ENCODE results near the gene USP24. TPM values are rescaled to one million over a fixed set of nuclear protein-coding genes. Genes with fewer than 3 reads are reported as not detected.
"Not testable (repeated sequence)": the region's sequence is repeated elsewhere in the genome, so short reads cannot be mapped to it uniquely, and the experiment has no call there.

The USP24 gene
- total RNA-seq, 1 donor from 2014 or later: 37.7 TPM

DNA sequence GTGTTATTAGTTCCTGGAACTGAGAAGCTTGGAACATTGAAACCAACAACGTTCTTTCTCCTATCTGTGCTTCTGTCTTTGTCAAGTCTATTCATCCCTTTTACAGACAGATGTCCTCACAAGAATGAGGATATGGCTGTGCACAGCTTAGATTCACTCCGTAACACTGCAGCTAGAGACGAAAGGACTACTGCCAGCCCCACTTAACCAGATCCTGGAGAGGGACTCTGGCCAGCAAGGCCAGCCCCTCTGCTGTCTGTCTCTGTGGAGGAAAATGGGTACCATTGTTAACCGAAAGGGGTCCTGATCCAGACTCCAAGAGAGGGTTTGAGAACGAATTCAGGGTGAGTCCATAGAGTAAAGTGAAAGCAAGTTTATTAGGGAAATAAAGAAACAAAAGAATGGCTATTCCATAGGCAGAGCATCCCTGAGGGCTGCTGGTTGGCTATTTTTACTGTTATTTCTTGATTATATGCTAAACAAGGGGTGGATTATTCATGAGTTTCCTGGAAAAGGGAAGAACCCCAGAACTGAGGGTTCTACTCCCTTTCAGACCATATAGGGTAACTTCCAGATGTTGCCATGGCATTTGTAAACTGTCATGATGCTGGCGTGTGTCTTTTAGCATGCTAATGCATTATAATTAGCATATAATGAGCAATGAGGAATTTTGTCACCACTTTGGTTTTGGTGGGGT is 17.4 kb upstream of the USP24 start:
- Mint-ChIP-seq H3K9me3 (ENCODE audit: unreplicated experiment) (no peaks in the 10 kb centered on the region), H3K27ac (ENCODE audit: unreplicated experiment) (no peak overlapping the region), H3K4me3 (ENCODE audit: unreplicated experiment) (no peak overlapping the region), H3K36me3 (ENCODE audit: low read depth, unreplicated experiment) (no peaks in the 10 kb centered on the region), H3K4me1 (ENCODE audit: unreplicated experiment) (no peaks in the 10 kb centered on the region), H3K27me3 (ENCODE audit: unreplicated experiment) (no peaks in the 10 kb centered on the region)
- TF ChIP-seq CTCF (IDR thresholded peaks at IDR 0.05; ENCODE audit: unreplicated experiment): no peak
- DNase-seq (ENCODE audit: low spot score): no peak

DNA sequence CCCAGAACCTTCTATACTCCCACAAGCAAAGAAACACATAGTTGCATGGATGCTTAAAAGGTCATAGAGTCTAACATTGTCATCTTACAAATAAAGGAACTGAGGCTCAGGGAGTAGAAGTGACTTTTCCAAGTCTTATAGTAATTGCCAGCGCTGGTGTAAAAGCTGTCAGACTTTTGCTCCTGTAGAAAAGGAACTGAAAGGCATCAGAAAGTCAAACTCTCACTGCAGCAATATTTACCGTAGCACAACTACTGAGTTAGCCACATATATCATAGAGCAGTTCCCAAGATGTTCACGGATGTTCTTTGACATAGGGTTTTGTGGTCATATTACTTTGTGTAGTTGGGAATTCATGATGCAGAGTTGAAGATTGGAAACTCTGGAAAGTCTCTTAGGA is 16.6 kb upstream of the USP24 start:
- TF ChIP-seq CTCF (IDR thresholded peaks at IDR 0.05; ENCODE audit: unreplicated experiment): no peak
- Mint-ChIP-seq H3K9me3 (ENCODE audit: unreplicated experiment) (no peaks in the 10 kb centered on the region), H3K36me3 (ENCODE audit: low read depth, unreplicated experiment) (no peaks in the 10 kb centered on the region), H3K27me3 (ENCODE audit: unreplicated experiment) (no peaks in the 10 kb centered on the region), H3K4me1 (ENCODE audit: unreplicated experiment) (no peaks in the 10 kb centered on the region), H3K4me3 (ENCODE audit: unreplicated experiment) (no peak overlapping the region), H3K27ac (ENCODE audit: unreplicated experiment) (no peak overlapping the region)
- DNase-seq (ENCODE audit: low spot score): no peak

DNA sequence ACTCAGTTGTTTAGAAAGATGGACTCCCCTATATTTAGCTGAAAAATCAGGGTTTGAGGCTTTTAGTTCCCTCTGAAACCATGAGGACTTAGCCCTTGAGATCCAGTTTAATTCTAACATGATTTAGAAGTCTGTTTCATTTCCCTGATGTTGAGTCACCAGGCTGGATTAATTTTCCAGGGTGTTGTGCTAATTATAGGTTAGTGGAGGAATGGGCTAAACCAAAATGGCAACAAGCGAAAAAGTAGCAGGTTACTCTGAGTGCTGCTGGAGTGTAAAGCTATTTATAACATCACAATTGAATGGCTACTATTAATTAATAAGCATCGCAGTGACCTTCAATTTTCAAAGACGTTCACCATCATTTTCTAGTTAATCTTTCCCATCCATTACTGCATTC is 15.5 kb upstream of the USP24 start:
- Mint-ChIP-seq H3K4me3 (ENCODE audit: unreplicated experiment) (no peak overlapping the region), H3K4me1 (ENCODE audit: unreplicated experiment) (no peaks in the 10 kb centered on the region), H3K27me3 (ENCODE audit: unreplicated experiment) (no peaks in the 10 kb centered on the region), H3K27ac (ENCODE audit: unreplicated experiment) (no peak overlapping the region), H3K36me3 (ENCODE audit: low read depth, unreplicated experiment) (no peaks in the 10 kb centered on the region), H3K9me3 (ENCODE audit: unreplicated experiment) (no peaks in the 10 kb centered on the region)
- no peak for TF ChIP-seq CTCF (IDR thresholded peaks at IDR 0.05; ENCODE audit: unreplicated experiment)
- no peak for DNase-seq (ENCODE audit: low spot score)

DNA sequence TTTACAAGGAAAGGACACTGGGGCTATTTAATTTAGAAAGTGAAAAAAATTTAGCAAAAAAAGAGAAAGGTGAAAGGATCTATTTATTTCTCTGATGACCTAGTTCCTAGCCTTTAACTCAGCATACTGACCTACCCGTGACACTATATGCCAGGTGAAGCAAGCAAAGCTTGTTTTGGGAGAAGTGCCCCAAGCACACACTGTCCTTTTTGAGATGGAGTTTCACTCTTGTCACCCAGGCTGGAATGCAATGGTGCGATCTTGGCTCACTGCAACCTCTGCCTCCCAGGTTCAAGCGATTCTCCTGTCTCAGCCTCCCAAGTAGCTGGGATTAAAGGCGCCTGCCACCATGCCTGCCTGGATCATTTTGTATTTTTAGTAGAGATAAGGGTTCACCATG is 14.6 kb upstream of the USP24 start:
- H3K27me3 Mint-ChIP-seq (ENCODE audit: unreplicated experiment); H3K4me3 Mint-ChIP-seq (ENCODE audit: unreplicated experiment); DNase-seq (ENCODE audit: low spot score); H3K9me3 Mint-ChIP-seq (ENCODE audit: unreplicated experiment); H3K4me1 Mint-ChIP-seq (ENCODE audit: unreplicated experiment); H3K27ac Mint-ChIP-seq (ENCODE audit: unreplicated experiment); H3K36me3 Mint-ChIP-seq (ENCODE audit: low read depth, unreplicated experiment): not testable (repeated sequence)

GRCh38 chr1:55225228-55225627 is 10.1 kb upstream of the USP24 start:
- TF ChIP-seq CTCF (IDR thresholded peaks at IDR 0.05; ENCODE audit: unreplicated experiment): no peak
- no peak overlapping the region for H3K4me3 Mint-ChIP-seq (ENCODE audit: unreplicated experiment)
- H3K36me3 Mint-ChIP-seq (ENCODE audit: low read depth, unreplicated experiment): no peaks in the 10 kb centered on the region
- no peaks in the 10 kb centered on the region for H3K4me1 Mint-ChIP-seq (ENCODE audit: unreplicated experiment)
- no peaks in the 10 kb centered on the region for H3K9me3 Mint-ChIP-seq (ENCODE audit: unreplicated experiment)
- H3K27me3 Mint-ChIP-seq (ENCODE audit: unreplicated experiment): no peaks in the 10 kb centered on the region
- DNase-seq (ENCODE audit: low spot score): no peak
- H3K27ac Mint-ChIP-seq (ENCODE audit: unreplicated experiment): no peak overlapping the region

All from endothelial cell (in vitro differentiated cells).